Liver (tissue), 9 donors: ENCODE data around the gene CUL4A. TPM values are rescaled to one million over a fixed set of nuclear protein-coding genes. Genes with fewer than 3 reads are reported as not detected.

ENCODE experiments used
- DNase-seq: peaks from one replicate; pipeline ENCODE4 v3.0.0-alpha.2; 2017; ENCODE audit warnings: low spot score
- H3K27ac ChIP-seq, 2 donors: one replicate each; pipeline ENCODE4 v1.7.0; 2013; ENCODE audit warnings: inconsistent platforms in 2 of 2, low read length in 2 of 2, control low read depth in 1 of 2, low read depth in 1 of 2, mild to moderate bottlenecking in 1 of 2
- H3K27me3 ChIP-seq, 4 donors: one replicate each; pipeline versions ENCODE4 v1.6.1 to v1.7.0; 2013; ENCODE audit warnings: low read length in 3 of 4, inconsistent platforms in 1 of 4, mild to moderate bottlenecking in 1 of 4, moderate library complexity in 1 of 4; ENCODE audit not compliant: control insufficient read depth in 4 of 4, insufficient read depth in 4 of 4
- H3K36me3 ChIP-seq, 4 donors: one replicate each; pipeline versions ENCODE4 v1.6.1 to v1.7.0; 2013; ENCODE audit warnings: low read length in 3 of 4, mild to moderate bottlenecking in 3 of 4, low read depth in 1 of 4, moderate library complexity in 1 of 4; ENCODE audit not compliant: control insufficient read depth in 4 of 4, insufficient read depth in 3 of 4
- H3K4me1 ChIP-seq, 4 donors: one replicate each; pipeline versions ENCODE4 v1.6.1 to v1.7.0; 2013; ENCODE audit warnings: low read length in 3 of 4, mild to moderate bottlenecking in 3 of 4, moderate library complexity in 1 of 4; ENCODE audit not compliant: control insufficient read depth in 4 of 4, insufficient read depth in 4 of 4
- H3K4me3 ChIP-seq, 3 donors: one replicate each; pipeline versions ENCODE4 v1.6.1 to v1.7.0; 2013; ENCODE audit warnings: low read length in 3 of 3, control low read depth in 1 of 3, low read depth in 1 of 3, mild to moderate bottlenecking in 1 of 3
- H3K9ac ChIP-seq, 2 donors: one replicate each; pipeline ENCODE4 v1.7.0; 2013; ENCODE audit warnings: low read length in 2 of 2, mild to moderate bottlenecking in 2 of 2, moderate library complexity in 2 of 2, control low read depth in 1 of 2, low read depth in 1 of 2
- H3K9me3 ChIP-seq, 4 donors: one replicate each; pipeline versions ENCODE4 v1.6.1 to v1.7.0; 2013; ENCODE audit warnings: low read length in 3 of 4; ENCODE audit not compliant: control insufficient read depth in 4 of 4
- EGR1 ChIP-seq, 2 donors: IDR thresholded peaks; 2 replicates each; pipeline ENCODE4 v1.6.1; 2016 to 2018; ENCODE audit warnings: antibody characterized with exemption in 2 of 2, low read depth in 2 of 2
- FOXA1 ChIP-seq: IDR thresholded peaks from 2 replicates; pipeline ENCODE4 v1.6.1; 2016; ENCODE audit warnings: antibody characterized with exemption
- FOXA2 ChIP-seq: IDR thresholded peaks from 2 replicates; pipeline ENCODE4 v1.6.1; 2016; ENCODE audit warnings: antibody characterized with exemption
- GABPA ChIP-seq, 2 donors: IDR thresholded peaks in 1 of 2; conservative IDR thresholded peaks in 1 of 2; 2 replicates each; pipeline ENCODE4 v1.6.1; 2016; ENCODE audit warnings: antibody characterized with exemption in 2 of 2, mild to moderate bottlenecking in 1 of 2, moderate library complexity in 1 of 2
- HNF4A ChIP-seq, 2 donors: conservative IDR thresholded peaks; 2 replicates each; pipeline ENCODE4 v1.6.1; 2016; ENCODE audit warnings: antibody characterized with exemption in 2 of 2, mild to moderate bottlenecking in 2 of 2
- HNF4G ChIP-seq: IDR thresholded peaks from 2 replicates; pipeline ENCODE4 v1.6.1; 2016; ENCODE audit warnings: antibody characterized with exemption
- JUND ChIP-seq, 2 donors: IDR thresholded peaks; 2 replicates each; pipeline ENCODE4 v1.6.1; 2016; ENCODE audit warnings: antibody characterized with exemption in 2 of 2
- NR2F2 ChIP-seq: IDR thresholded peaks from 2 replicates; pipeline ENCODE4 v1.6.1; 2016; ENCODE audit warnings: antibody characterized with exemption
- RAD21 ChIP-seq, 2 donors: IDR thresholded peaks; 2 replicates each; pipeline ENCODE4 v1.6.1; 2016; ENCODE audit warnings: antibody characterized with exemption in 2 of 2, mild to moderate bottlenecking in 2 of 2
- RXRA ChIP-seq, 2 donors: IDR thresholded peaks; 2 replicates each; pipeline ENCODE4 v1.6.1; 2017 to 2018; ENCODE audit warnings: antibody characterized with exemption in 2 of 2, mild to moderate bottlenecking in 1 of 2
- SP1 ChIP-seq: IDR thresholded peaks from 2 replicates; pipeline ENCODE4 v1.6.1; 2018; ENCODE audit warnings: antibody characterized with exemption, mild to moderate bottlenecking
- TAF1 ChIP-seq: conservative IDR thresholded peaks from 2 replicates; pipeline ENCODE4 v1.6.1; 2016; ENCODE audit warnings: antibody characterized with exemption, mild to moderate bottlenecking
- YY1 ChIP-seq: IDR thresholded peaks from 2 replicates; pipeline ENCODE4 v1.6.1; 2016; ENCODE audit warnings: antibody characterized with exemption, mild to moderate bottlenecking
- WGBS: extraction: QIAGEN DNeasy Blood & Tissue Kit; methylation state at CpG from one replicate; pipeline ENCODE4 v1.1.7; 2013; 5-methylcytosine and 5-hydroxymethylcytosine counted together
- polyA plus RNA-seq, 2 donors: library from polyadenylated mRNA; stranded (reverse) in 1 of 2; unstranded in 1 of 2; fragments of 200-250 nt in 1 of 2; fragments of >200 nt in 1 of 2; fragmentation: Nextera tagmentation in 1 of 2; extraction: Ambion mirVana in 1 of 2; gene quantifications; one replicate each; pipeline versions ENCODE4 v1.2.1 to v1.2.3, GENCODE V29; 2013 to 2015
- total RNA-seq, 2 donors: library from RNA; depleted of rRNA; stranded (reverse); fragments of >200 nt; gene quantifications; one replicate each; pipeline ENCODE4 v1.2.3, GENCODE V29; 2014
- TF ChIP-seq, protein P1 (sequence below): fragments of 150-350 bp; IDR thresholded peaks from 2 replicates; pipeline ENCODE4 v1.5.1; 2017; ENCODE audit warnings: improper control_type of control experiment, low read depth, low read length; ENCODE audit not compliant: missing input control
- TF ChIP-seq, protein P2 (sequence below): IDR thresholded peaks from 2 replicates; pipeline ENCODE4 v1.6.1; 2016; ENCODE audit warnings: antibody characterized with exemption
- TF ChIP-seq, protein P3 (sequence below): IDR thresholded peaks from 2 replicates; pipeline ENCODE4 v1.6.1; 2016; ENCODE audit warnings: antibody characterized with exemption
- TF ChIP-seq, protein P4 (sequence below): IDR thresholded peaks from 2 replicates; pipeline ENCODE4 v1.6.1; 2016; ENCODE audit warnings: antibody characterized with exemption, mild to moderate bottlenecking
- TF ChIP-seq, protein P5 (sequence below): IDR thresholded peaks from 2 replicates; pipeline ENCODE4 v1.6.1; 2016; ENCODE audit warnings: antibody characterized with exemption
- donor health status: healthy.
- donor health status: healthy.
- donor health status: healthy.
- donor health status: healthy.
- donor health status: healthy.

CUL4A gene
- total and polyA plus RNA-seq, 4 donors: 19.9 to 89.4 (median 45.9) TPM

DNA sequence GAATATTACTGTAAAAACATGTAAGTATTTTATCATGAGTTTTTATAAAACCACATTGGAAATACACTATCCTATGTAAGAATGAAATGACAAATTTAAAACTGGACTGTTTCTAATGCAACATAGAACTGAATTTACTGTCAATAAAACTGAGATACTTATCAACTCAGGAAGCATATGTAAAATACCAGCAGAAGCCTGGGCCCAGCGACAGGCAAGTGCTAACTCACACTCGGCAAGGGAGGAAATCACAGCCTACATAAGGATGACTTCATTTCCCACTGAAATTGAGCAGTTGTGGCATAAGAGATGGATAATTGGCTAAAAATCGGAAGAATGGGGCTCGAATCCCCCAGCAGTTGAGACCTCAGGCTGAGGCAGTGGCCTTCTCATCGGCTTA, 38.9 kb upstream of the CUL4A start:
- DNase-seq: no peak
- Histone ChIP-seq H3K4me3 (no peak overlapping the region), H3K36me3 (peaks cover 9 to 52% (median 25%) of the 10 kb centered on the region in 4 donors), H3K4me1 (peaks cover 0 to 6% (median 3%) of the 10 kb centered on the region in 4 donors), H3K27me3 (no peaks in the 10 kb centered on the region), H3K9ac (no peak overlapping the region), H3K27ac (no peak overlapping the region), H3K9me3 (no peaks in the 10 kb centered on the region)
- TF ChIP-seq RAD21 (IDR thresholded peaks at IDR 0.05): no peak
- no peak for TF ChIP-seq TAF1
- no peak for TF ChIP-seq HNF4G
- TF ChIP-seq NR2F2: no peak
- TF ChIP-seq SP1: no peak
- TF ChIP-seq, protein P1, sequence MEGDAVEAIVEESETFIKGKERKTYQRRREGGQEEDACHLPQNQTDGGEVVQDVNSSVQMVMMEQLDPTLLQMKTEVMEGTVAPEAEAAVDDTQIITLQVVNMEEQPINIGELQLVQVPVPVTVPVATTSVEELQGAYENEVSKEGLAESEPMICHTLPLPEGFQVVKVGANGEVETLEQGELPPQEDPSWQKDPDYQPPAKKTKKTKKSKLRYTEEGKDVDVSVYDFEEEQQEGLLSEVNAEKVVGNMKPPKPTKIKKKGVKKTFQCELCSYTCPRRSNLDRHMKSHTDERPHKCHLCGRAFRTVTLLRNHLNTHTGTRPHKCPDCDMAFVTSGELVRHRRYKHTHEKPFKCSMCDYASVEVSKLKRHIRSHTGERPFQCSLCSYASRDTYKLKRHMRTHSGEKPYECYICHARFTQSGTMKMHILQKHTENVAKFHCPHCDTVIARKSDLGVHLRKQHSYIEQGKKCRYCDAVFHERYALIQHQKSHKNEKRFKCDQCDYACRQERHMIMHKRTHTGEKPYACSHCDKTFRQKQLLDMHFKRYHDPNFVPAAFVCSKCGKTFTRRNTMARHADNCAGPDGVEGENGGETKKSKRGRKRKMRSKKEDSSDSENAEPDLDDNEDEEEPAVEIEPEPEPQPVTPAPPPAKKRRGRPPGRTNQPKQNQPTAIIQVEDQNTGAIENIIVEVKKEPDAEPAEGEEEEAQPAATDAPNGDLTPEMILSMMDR: no peak
- TF ChIP-seq YY1: no peak
- no peak for TF ChIP-seq EGR1 (IDR thresholded peaks at IDR 0.05; ENCODE audit: low read depth in 2 of 2)
- TF ChIP-seq, protein P2, sequence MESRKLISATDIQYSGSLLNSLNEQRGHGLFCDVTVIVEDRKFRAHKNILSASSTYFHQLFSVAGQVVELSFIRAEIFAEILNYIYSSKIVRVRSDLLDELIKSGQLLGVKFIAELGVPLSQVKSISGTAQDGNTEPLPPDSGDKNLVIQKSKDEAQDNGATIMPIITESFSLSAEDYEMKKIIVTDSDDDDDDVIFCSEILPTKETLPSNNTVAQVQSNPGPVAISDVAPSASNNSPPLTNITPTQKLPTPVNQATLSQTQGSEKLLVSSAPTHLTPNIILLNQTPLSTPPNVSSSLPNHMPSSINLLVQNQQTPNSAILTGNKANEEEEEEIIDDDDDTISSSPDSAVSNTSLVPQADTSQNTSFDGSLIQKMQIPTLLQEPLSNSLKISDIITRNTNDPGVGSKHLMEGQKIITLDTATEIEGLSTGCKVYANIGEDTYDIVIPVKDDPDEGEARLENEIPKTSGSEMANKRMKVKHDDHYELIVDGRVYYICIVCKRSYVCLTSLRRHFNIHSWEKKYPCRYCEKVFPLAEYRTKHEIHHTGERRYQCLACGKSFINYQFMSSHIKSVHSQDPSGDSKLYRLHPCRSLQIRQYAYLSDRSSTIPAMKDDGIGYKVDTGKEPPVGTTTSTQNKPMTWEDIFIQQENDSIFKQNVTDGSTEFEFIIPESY: no peak
- 80% methylated on average over 5 of the region's 5 CpGs for WGBS

DNA sequence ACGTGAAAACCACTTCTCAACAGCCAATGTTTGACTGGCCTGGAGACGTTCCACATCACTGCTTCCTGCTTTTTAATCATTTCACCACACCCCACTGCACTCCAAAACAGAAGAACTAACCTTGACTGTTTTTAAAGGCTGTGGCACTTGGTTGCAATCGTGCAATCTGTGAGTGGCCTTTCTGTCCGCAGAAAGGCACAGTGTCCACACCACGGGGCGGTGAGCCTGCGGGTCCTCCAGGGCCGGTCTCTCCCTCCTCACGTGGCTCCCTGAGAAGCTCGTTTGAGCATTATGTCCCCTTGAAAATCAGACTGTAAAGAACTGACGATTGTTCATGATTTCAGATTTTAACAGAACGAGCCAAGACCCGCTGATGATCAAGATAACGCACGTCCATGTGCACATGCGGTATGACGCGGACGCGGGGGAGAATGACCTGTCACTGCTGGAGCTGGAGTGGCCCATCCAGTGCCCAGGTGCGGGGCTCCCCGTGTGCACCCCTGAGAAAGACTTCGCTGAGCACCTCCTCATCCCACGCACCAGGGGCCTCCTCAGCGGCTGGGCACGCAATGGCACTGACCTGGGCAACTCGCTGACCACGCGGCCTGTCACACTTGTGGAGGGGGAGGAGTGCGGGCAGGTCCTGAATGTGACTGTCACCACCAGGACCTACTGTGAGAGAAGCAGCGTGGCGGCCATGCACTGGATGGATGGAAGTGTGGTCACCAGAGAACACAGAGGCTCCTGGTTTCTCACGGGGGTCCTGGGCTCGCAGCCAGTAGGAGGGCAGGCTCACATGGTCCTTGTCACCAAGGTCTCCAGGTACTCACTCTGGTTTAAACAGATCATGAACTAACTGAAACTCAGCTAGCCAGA, 37.9 kb upstream of the CUL4A start:
- 94% methylated on average over 34 of the region's 34 CpGs for WGBS
- no peak overlapping the region for H3K27ac ChIP-seq
- TF ChIP-seq RAD21 (IDR thresholded peaks at IDR 0.05) (no peak), EGR1 (IDR thresholded peaks at IDR 0.05; ENCODE audit: low read depth in 2 of 2) (no peak), FOXA1 (no peak), SP1 (no peak), GABPA (IDR thresholded peaks at IDR 0.05 in 1 of 2, conservative IDR thresholded peaks at IDR 0.05 in 1 of 2) (no peak), RXRA (IDR thresholded peaks at IDR 0.05) (no peak), NR2F2 (no peak), YY1 (no peak), HNF4G (no peak), TAF1 (no peak), JUND (IDR thresholded peaks at IDR 0.05) (no peak), HNF4A (conservative IDR thresholded peaks at IDR 0.05) (no peak), FOXA2 (no peak)
- TF ChIP-seq, protein P3, sequence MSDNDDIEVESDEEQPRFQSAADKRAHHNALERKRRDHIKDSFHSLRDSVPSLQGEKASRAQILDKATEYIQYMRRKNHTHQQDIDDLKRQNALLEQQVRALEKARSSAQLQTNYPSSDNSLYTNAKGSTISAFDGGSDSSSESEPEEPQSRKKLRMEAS: no peak
- TF ChIP-seq, protein P2: no peak
- TF ChIP-seq, protein P1: no peak
- TF ChIP-seq, protein P4, sequence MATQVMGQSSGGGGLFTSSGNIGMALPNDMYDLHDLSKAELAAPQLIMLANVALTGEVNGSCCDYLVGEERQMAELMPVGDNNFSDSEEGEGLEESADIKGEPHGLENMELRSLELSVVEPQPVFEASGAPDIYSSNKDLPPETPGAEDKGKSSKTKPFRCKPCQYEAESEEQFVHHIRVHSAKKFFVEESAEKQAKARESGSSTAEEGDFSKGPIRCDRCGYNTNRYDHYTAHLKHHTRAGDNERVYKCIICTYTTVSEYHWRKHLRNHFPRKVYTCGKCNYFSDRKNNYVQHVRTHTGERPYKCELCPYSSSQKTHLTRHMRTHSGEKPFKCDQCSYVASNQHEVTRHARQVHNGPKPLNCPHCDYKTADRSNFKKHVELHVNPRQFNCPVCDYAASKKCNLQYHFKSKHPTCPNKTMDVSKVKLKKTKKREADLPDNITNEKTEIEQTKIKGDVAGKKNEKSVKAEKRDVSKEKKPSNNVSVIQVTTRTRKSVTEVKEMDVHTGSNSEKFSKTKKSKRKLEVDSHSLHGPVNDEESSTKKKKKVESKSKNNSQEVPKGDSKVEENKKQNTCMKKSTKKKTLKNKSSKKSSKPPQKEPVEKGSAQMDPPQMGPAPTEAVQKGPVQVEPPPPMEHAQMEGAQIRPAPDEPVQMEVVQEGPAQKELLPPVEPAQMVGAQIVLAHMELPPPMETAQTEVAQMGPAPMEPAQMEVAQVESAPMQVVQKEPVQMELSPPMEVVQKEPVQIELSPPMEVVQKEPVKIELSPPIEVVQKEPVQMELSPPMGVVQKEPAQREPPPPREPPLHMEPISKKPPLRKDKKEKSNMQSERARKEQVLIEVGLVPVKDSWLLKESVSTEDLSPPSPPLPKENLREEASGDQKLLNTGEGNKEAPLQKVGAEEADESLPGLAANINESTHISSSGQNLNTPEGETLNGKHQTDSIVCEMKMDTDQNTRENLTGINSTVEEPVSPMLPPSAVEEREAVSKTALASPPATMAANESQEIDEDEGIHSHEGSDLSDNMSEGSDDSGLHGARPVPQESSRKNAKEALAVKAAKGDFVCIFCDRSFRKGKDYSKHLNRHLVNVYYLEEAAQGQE: no peak
- TF ChIP-seq, protein P5, sequence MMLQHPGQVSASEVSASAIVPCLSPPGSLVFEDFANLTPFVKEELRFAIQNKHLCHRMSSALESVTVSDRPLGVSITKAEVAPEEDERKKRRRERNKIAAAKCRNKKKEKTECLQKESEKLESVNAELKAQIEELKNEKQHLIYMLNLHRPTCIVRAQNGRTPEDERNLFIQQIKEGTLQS: no peak

More for the DNA sequence above, 37.9 kb upstream of the CUL4A start:
- no peak for DNase-seq
- Histone ChIP-seq H3K27me3 (no peaks in the 10 kb centered on the region), H3K4me1 (peaks cover 0 to 6% (median 3%) of the 10 kb centered on the region in 4 donors), H3K36me3 (peaks cover 12 to 55% (median 28%) of the 10 kb centered on the region in 4 donors), H3K9ac (no peak overlapping the region), H3K9me3 (no peaks in the 10 kb centered on the region), H3K4me3 (no peak overlapping the region)
